Measurements from ENCODE around the gene RNF212. TPM values are rescaled to one million over a fixed set of nuclear protein-coding genes. Genes with fewer than 3 reads are reported as not detected.
A peak's percentile ranks its signal among the peaks of the same experiment; 100 is the strongest.
"Not testable (repeated sequence)": the region's sequence is repeated elsewhere in the genome, so short reads cannot be mapped to it uniquely, and the experiment has no call there.

Gene RNF212
- total and polyA plus RNA-seq, 5 donors from 2014 or later, result 2.8 to 5.4 (median 3.2) TPM

DNA sequence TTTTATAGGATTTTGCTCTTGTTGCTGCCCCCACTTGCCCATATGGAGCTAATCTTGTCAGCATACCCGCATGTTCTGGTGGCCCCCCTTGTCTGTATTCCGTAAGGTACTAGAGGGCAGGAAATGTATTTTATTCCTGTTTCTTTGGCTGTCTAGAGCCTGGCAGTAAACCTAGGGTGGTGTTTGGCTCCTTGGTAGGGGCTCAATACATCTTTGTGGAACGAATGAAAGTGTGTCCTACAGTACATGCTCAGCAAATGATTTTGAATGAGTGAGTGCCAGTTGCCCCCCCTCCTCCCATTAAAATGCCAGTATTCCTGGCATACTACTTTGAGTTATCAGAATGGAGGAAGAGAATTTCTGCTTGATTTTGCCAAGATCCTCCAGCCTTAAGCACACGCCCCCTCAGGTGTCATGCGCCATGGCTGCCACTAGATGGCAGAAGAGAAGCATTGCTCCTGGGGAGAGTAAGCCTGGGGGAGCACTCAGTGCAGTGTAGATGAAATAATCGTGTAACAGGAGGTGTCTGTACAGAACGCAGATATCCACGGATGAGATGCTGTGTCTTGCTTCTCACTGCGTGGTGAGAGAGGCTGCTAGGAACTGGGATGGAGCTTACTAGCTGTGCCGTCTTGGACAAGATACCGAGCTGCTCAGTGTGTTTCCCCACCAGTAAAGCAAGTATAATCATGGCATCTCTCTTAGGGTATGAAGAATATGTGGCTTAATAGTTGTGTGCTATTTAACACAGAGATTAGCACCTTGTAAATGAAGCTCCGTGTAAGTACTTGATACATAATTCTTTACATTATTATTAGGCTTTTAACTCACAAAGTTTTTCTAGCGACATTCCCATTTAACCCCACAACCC lies 17.2 kb upstream of the RNF212 start:
- H3K27me3 ChIP-seq (ENCODE audit: control insufficient read depth, insufficient read depth, low read length), result peaks cover 5% of the 10 kb centered on the region
- Mint-ChIP-seq H3K36me3 (no peaks in the 10 kb centered on the region), H3K4me1 (peaks cover 0 to 6% (median 2%) of the 10 kb centered on the region in 4 donors), H3K27ac (peak overlapping the region in 1 of 3 donors; percentile 11), H3K27me3 (peaks cover 12% of the 10 kb centered on the region), H3K4me3 (no peak overlapping the region), H3K9me3 (peaks cover 0 to 3% (median 0%) of the 10 kb centered on the region in 7 donors)
- no peaks in the 10 kb centered on the region for H3K4me1 ChIP-seq (ENCODE audit: control insufficient read depth, insufficient read depth, low read length, poor library complexity, severe bottlenecking)
- H3K36me3 ChIP-seq (ENCODE audit: control insufficient read depth, insufficient read depth, low read length), result no peaks in the 10 kb centered on the region
- no peak overlapping the region for H3K4me3 ChIP-seq (ENCODE audit: low read depth, low read length)
- no peaks in the 10 kb centered on the region for H3K9me3 ChIP-seq (ENCODE audit: control insufficient read depth in 2 of 2, low read length in 2 of 2)
- ATAC-seq (ENCODE audit: low read depth in 2 of 2), result peak; percentile 96 to 99
- DNase-seq, result peak; percentile 60 to 88 (median 80)
- H3K27ac ChIP-seq (ENCODE audit: insufficient read depth, low read length, poor library complexity, severe bottlenecking), result no peak overlapping the region

DNA sequence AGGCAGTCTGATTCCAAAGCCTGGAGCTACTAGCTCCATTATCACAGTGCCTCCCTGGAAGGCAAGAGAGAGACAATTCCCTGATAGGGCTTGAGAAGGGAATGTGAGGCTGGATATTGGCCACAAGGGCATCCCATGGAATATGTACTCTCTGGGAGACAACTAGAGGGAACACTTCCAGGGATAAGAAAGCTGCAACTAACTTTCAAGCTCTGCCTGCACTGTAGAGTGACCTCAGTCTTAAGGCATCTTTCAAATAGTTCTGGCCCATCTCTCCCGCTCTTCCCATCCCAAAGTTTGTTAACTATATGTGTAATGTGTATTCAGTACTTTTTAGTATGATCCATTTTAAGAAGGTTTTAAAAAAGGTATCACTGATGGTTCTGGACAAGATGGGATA lies 13.1 kb upstream of the RNF212 start:
- Histone ChIP-seq H3K9me3 (ENCODE audit: control insufficient read depth in 2 of 2, low read length in 2 of 2) (no peaks in the 10 kb centered on the region), H3K27me3 (ENCODE audit: control insufficient read depth, insufficient read depth, low read length) (peaks cover 5% of the 10 kb centered on the region), H3K4me3 (ENCODE audit: low read depth, low read length) (no peak overlapping the region), H3K36me3 (ENCODE audit: control insufficient read depth, insufficient read depth, low read length) (no peaks in the 10 kb centered on the region), H3K4me1 (ENCODE audit: control insufficient read depth, insufficient read depth, low read length, poor library complexity, severe bottlenecking) (no peaks in the 10 kb centered on the region), H3K27ac (ENCODE audit: insufficient read depth, low read length, poor library complexity, severe bottlenecking) (no peak overlapping the region)
- Mint-ChIP-seq H3K4me1 (peaks cover 0 to 6% (median 2%) of the 10 kb centered on the region in 4 donors), H3K27me3 (peaks cover 20% of the 10 kb centered on the region), H3K9me3 (peaks cover 0 to 1% (median 0%) of the 10 kb centered on the region in 7 donors), H3K36me3 (no peaks in the 10 kb centered on the region), H3K27ac (no peak overlapping the region), H3K4me3 (no peak overlapping the region)
- DNase-seq (no peak), ATAC-seq (ENCODE audit: low read depth in 2 of 2) (no peak)

DNA sequence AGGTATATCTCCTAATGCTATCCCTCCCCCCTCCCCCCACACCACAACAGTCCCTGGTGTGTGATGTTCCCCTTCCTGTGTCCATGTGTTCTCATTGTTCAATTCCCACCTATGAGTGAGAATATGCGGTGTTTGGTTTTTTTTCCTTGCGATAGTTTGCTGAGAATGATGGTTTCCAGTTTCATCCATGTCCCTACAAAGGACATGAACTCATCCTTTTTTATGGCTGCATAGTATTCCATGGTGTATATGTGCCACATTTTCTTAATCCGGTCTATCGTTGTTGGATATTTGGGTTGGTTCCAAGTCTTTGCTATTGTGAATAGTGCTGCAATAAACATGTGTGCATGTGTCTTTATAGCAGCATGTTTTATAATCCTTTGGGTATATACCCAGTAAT lies 12.1 kb upstream of the RNF212 start:
- ATAC-seq (ENCODE audit: low read depth in 2 of 2), result not testable (repeated sequence)

DNA sequence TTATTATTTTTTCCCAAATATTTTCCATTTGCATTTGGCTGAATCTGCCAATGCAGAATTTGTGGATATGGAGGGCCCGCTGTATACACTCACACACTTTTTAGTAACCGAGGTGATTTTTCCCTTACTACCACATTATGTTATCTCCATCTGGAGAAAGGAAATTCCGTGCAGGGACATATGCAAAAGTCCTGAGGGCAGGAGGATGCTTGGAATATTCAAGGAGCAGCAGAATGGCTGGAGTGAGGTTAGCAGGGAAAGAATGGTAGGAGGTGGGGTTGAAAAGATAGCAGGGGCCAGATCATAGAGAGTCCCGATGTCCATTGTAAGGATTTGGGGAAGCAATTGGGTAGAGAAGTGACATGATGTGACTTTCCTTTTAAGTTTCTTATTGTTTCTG lies 11.5 kb upstream of the RNF212 start:
- DNase-seq, result no peak
- H3K9me3 ChIP-seq (ENCODE audit: control insufficient read depth in 2 of 2, low read length in 2 of 2), result no peaks in the 10 kb centered on the region
- H3K4me1 ChIP-seq (ENCODE audit: control insufficient read depth, insufficient read depth, low read length, poor library complexity, severe bottlenecking), result no peaks in the 10 kb centered on the region
- no peak overlapping the region for H3K27ac ChIP-seq (ENCODE audit: insufficient read depth, low read length, poor library complexity, severe bottlenecking)
- no peak overlapping the region for H3K4me3 ChIP-seq (ENCODE audit: low read depth, low read length)
- H3K4me3 Mint-ChIP-seq, result no peak overlapping the region
- peaks cover 0 to 1% (median 0%) of the 10 kb centered on the region in 7 donors for H3K9me3 Mint-ChIP-seq
- H3K27me3 Mint-ChIP-seq, result peaks cover 25% of the 10 kb centered on the region
- no peaks in the 10 kb centered on the region for H3K36me3 Mint-ChIP-seq
- H3K4me1 Mint-ChIP-seq, result no peaks in the 10 kb centered on the region
- H3K27ac Mint-ChIP-seq, result no peak overlapping the region
- no peak for ATAC-seq (ENCODE audit: low read depth in 2 of 2)
- H3K36me3 ChIP-seq (ENCODE audit: control insufficient read depth, insufficient read depth, low read length), result no peaks in the 10 kb centered on the region
- H3K27me3 ChIP-seq (ENCODE audit: control insufficient read depth, insufficient read depth, low read length), result peaks cover 5% of the 10 kb centered on the region

More for the DNA sequence above, 12.1 kb upstream of the RNF212 start:
- not testable (repeated sequence) for H3K9me3 Mint-ChIP-seq; H3K4me1 Mint-ChIP-seq; H3K27ac Mint-ChIP-seq; H3K4me3 ChIP-seq (ENCODE audit: low read depth, low read length); H3K36me3 ChIP-seq (ENCODE audit: control insufficient read depth, insufficient read depth, low read length); H3K4me1 ChIP-seq (ENCODE audit: control insufficient read depth, insufficient read depth, low read length, poor library complexity, severe bottlenecking); H3K27ac ChIP-seq (ENCODE audit: insufficient read depth, low read length, poor library complexity, severe bottlenecking); H3K4me3 Mint-ChIP-seq; H3K27me3 ChIP-seq (ENCODE audit: control insufficient read depth, insufficient read depth, low read length); H3K9me3 ChIP-seq (ENCODE audit: control insufficient read depth in 2 of 2, low read length in 2 of 2); DNase-seq; H3K36me3 Mint-ChIP-seq
- peaks cover 20% of the 10 kb centered on the region for H3K27me3 Mint-ChIP-seq

DNA sequence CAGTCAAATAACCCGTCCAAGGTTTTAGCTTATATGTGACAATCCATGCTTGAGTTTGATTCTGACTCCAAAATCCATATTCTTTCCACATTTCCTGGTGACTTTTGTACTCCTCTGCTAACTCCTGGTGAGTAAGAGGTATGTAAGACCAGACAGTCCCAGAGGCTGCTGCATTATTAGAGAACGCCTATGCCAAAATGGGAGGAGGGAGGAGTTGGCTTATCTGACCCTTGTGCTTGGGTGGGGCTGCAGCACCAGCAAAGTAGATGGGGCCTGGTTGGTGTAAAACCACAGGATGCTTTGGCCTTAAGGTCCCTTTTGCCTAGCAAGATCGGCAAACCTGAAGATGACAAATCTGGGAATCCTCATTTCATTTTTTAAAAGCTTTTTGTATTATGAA lies 9.1 kb upstream of the RNF212 start:
- H3K36me3 ChIP-seq (ENCODE audit: control insufficient read depth, insufficient read depth, low read length), result no peaks in the 10 kb centered on the region
- Mint-ChIP-seq H3K9me3 (no peaks in the 10 kb centered on the region), H3K27ac (no peak overlapping the region), H3K27me3 (peaks cover 36% of the 10 kb centered on the region), H3K36me3 (no peaks in the 10 kb centered on the region), H3K4me3 (no peak overlapping the region), H3K4me1 (peaks cover 0 to 2% (median 0%) of the 10 kb centered on the region in 4 donors)
- no peak overlapping the region for H3K27ac ChIP-seq (ENCODE audit: insufficient read depth, low read length, poor library complexity, severe bottlenecking)
- ATAC-seq (ENCODE audit: low read depth in 2 of 2) (no peak), DNase-seq (no peak)
- no peaks in the 10 kb centered on the region for H3K4me1 ChIP-seq (ENCODE audit: control insufficient read depth, insufficient read depth, low read length, poor library complexity, severe bottlenecking)
- no peaks in the 10 kb centered on the region for H3K9me3 ChIP-seq (ENCODE audit: control insufficient read depth in 2 of 2, low read length in 2 of 2)
- peaks cover 11% of the 10 kb centered on the region for H3K27me3 ChIP-seq (ENCODE audit: control insufficient read depth, insufficient read depth, low read length)
- no peak overlapping the region for H3K4me3 ChIP-seq (ENCODE audit: low read depth, low read length)

DNA sequence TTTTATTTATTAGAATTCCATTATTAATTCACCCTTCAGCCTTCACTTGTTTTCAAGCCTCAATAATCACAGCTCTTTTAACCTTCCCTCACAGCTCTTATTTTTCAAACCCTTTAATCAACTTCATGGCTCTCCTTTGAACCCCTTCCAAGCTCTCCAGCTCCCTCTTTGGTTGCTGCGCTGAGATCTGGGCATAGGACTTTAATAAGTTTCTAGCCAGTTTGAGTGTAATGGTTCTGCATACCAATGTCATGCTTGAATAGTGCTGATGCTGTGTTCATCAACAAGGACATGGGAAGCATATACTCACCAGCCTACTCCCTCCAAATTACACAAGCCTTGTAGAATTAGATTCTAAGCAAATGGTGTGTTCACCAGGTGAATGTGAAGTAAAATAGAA lies 3.5 kb upstream of the RNF212 start:
- no peak overlapping the region for H3K4me3 ChIP-seq (ENCODE audit: low read depth, low read length)
- Mint-ChIP-seq H3K4me1 (peaks cover 0 to 3% (median under 1%) of the 10 kb centered on the region in 4 donors), H3K36me3 (no peaks in the 10 kb centered on the region), H3K27ac (peak overlapping the region in 1 of 3 donors; percentile 11), H3K27me3 (peaks cover 52% of the 10 kb centered on the region), H3K9me3 (no peaks in the 10 kb centered on the region), H3K4me3 (no peak overlapping the region)
- no peaks in the 10 kb centered on the region for H3K4me1 ChIP-seq (ENCODE audit: control insufficient read depth, insufficient read depth, low read length, poor library complexity, severe bottlenecking)
- no peak overlapping the region for H3K27ac ChIP-seq (ENCODE audit: insufficient read depth, low read length, poor library complexity, severe bottlenecking)
- no peaks in the 10 kb centered on the region for H3K36me3 ChIP-seq (ENCODE audit: control insufficient read depth, insufficient read depth, low read length)
- no peaks in the 10 kb centered on the region for H3K9me3 ChIP-seq (ENCODE audit: control insufficient read depth in 2 of 2, low read length in 2 of 2)
- no peak for ATAC-seq (ENCODE audit: low read depth in 2 of 2)
- no peak for DNase-seq
- peaks cover 8% of the 10 kb centered on the region for H3K27me3 ChIP-seq (ENCODE audit: control insufficient read depth, insufficient read depth, low read length)

DNA sequence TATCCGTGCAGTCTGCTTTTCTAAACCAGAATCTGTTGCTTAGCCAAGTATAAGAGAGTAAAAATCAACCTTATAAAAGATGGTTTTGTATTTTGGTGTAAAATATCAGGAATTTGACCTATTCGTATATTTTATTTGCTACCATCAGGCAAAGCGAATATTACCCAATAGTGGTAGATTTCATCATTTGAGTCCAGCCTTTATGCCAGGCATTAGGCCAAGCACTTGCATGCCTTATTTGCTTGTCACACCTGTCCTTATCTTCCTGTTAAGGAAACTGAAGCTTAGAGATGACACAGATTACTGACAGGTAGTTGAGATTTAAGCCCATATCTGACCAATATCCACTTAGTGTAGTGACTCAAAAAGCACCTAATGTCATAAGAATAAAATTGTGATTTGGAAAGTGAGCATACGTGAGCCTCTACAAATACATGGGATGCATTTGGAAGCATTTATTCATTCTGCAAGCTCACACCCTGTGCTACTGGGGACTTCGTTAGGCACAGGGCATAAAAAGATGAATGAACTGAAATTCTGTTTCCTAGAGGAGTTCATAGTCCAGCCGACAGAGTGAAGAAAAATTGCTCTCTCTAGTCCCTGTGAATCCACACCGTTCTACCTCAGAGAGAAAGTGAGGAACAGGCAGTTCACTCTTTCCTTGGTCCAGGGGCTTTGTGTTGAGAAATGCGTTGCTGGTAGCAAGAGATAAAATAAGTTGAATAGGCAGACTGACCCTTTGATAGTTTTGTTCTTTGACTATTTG lies 2.3 kb upstream of the RNF212 start:
- Histone ChIP-seq H3K27me3 (ENCODE audit: control insufficient read depth, insufficient read depth, low read length) (peaks cover 8% of the 10 kb centered on the region), H3K27ac (ENCODE audit: insufficient read depth, low read length, poor library complexity, severe bottlenecking) (no peak overlapping the region), H3K4me1 (ENCODE audit: control insufficient read depth, insufficient read depth, low read length, poor library complexity, severe bottlenecking) (no peaks in the 10 kb centered on the region), H3K9me3 (ENCODE audit: control insufficient read depth in 2 of 2, low read length in 2 of 2) (no peaks in the 10 kb centered on the region), H3K4me3 (ENCODE audit: low read depth, low read length) (no peak overlapping the region), H3K36me3 (ENCODE audit: control insufficient read depth, insufficient read depth, low read length) (no peaks in the 10 kb centered on the region)
- no peak for ATAC-seq (ENCODE audit: low read depth in 2 of 2)
- Mint-ChIP-seq H3K9me3 (peaks cover 0 to 2% (median 0%) of the 10 kb centered on the region in 7 donors), H3K4me3 (no peak overlapping the region), H3K36me3 (no peaks in the 10 kb centered on the region), H3K4me1 (peaks cover 0 to 7% (median 3%) of the 10 kb centered on the region in 4 donors), H3K27ac (peak overlapping the region in 1 of 3 donors; percentile 11), H3K27me3 (peaks cover 62% of the 10 kb centered on the region)
- DNase-seq, result no peak
